GM23248 (cell line): ENCODE results near the gene FSTL4.

ENCODE experiments used
- EZH2 ChIP-seq: fragments of 200-600 bp; sonication (generic); IDR thresholded peaks from 2 replicates; pipeline ENCODE4 v1.6.1; 2018; ENCODE audit warnings: antibody characterized with exemption, mild to moderate bottlenecking; ENCODE audit not compliant: insufficient read depth, poor library complexity, severe bottlenecking
- EZH2phosphoT487 ChIP-seq: fragments of 200-600 bp; sonication (generic); IDR thresholded peaks from 2 replicates; pipeline ENCODE4 v1.6.1; 2018; ENCODE audit warnings: antibody characterized with exemption, moderate library complexity, mild to moderate bottlenecking, low read depth; ENCODE audit not compliant: insufficient read depth

DNA sequence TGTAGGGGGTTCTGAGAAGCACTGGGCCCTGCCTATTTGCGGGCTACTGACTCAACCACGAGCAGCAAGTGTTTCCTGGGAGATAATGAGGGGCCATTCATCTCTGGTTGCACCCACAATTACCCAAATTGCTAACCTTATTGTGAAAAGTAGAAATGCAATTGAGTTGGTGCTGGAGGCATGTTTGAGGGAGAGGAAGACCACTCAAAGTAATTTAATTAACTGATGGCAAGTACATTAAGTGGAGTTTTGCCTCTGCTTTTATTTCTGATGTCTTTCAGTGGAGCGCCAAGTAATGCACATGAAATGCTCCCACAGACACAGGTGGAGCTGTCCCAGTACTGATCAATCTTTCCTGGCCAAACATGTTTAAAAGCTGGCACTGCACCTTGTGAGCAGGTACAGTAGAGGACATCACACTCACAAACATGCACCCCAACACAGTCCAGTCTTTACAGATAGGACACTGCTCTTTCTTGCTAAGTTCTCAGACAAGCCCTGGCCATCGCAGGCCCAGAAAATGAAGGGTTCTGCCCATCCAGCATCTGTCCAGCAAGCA is 365.1 kb downstream of the FSTL4 start:
- TF ChIP-seq EZH2: no peak
- TF ChIP-seq EZH2phosphoT487: no peak
